B cell (primary cell): ENCODE results near the gene CRY2.

Source experiments
- EZH2 ChIP-seq: IDR thresholded peaks from 2 replicates; pipeline ENCODE4 v1.6.1; 2012; ENCODE audit warnings: borderline replicate concordance, low read depth, mild to moderate bottlenecking, moderate library complexity, low read length; ENCODE audit not compliant: insufficient read depth, poor library complexity, severe bottlenecking
- TF ChIP-seq, protein P1 (sequence below): fragments of 200-600 bp; IDR thresholded peaks from one replicate; pipeline ENCODE4 v1.8.0; 2022; ENCODE audit warnings: antibody characterized with exemption, mild to moderate bottlenecking

DNA sequence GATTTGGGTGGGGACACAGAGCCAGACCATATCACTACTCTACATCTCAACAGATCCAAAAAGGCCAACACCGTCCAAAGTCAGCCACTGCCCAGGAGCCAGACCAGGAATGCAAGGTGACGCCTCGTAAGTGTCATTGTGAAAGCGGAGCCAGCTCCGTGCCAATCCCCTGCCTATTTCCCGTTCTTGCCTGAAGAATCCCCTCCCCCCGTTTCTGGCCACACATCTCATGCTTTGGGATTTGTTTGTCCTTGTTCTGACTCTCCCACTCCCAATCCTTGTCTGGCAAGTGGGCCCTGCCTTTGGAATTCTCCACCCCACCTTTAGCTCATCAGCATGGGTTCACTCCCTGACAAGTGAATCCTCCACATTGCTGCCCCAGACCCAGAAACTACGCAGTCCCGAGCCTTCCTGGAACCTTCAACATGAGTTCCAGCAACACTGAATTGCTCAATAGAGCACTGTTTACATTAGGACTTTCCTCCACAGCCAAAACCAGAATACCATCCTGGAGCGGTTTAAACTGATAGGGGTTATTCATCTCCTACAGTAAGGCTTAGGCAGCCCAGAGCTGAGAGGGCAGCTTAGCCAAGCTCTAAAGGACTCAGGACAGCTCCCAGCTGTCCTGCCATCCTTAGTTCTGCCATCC lies 48.4 kb upstream of the CRY2 start:
- TF ChIP-seq, protein P1, sequence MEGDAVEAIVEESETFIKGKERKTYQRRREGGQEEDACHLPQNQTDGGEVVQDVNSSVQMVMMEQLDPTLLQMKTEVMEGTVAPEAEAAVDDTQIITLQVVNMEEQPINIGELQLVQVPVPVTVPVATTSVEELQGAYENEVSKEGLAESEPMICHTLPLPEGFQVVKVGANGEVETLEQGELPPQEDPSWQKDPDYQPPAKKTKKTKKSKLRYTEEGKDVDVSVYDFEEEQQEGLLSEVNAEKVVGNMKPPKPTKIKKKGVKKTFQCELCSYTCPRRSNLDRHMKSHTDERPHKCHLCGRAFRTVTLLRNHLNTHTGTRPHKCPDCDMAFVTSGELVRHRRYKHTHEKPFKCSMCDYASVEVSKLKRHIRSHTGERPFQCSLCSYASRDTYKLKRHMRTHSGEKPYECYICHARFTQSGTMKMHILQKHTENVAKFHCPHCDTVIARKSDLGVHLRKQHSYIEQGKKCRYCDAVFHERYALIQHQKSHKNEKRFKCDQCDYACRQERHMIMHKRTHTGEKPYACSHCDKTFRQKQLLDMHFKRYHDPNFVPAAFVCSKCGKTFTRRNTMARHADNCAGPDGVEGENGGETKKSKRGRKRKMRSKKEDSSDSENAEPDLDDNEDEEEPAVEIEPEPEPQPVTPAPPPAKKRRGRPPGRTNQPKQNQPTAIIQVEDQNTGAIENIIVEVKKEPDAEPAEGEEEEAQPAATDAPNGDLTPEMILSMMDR, result no peak
- no peak for TF ChIP-seq EZH2
